Endodermal cell (in vitro differentiated cells): ENCODE measurements around the gene EXOSC9. TPM values are rescaled to one million over a fixed set of nuclear protein-coding genes. Genes with fewer than 3 reads are reported as not detected.

ENCODE experiments used
- DNase-seq: peaks from one replicate; pipeline ENCODE4 v3.0.0-alpha.2; 2017
- H3K27ac ChIP-seq: 2 replicates; pipeline ENCODE4 v1.5.1; 2013; ENCODE audit warnings: mild to moderate bottlenecking, low read depth, low read length, moderate library complexity
- H3K27me3 ChIP-seq: 2 replicates; pipeline ENCODE4 v1.6.1; 2013; ENCODE audit warnings: mild to moderate bottlenecking, low read length, moderate library complexity; ENCODE audit not compliant: insufficient read depth, control insufficient read depth, poor library complexity, severe bottlenecking
- H3K36me3 ChIP-seq: 2 replicates; pipeline ENCODE4 v1.7.0; 2013; ENCODE audit warnings: mild to moderate bottlenecking, low read length, moderate library complexity; ENCODE audit not compliant: control insufficient read depth, insufficient read depth
- H3K4me1 ChIP-seq: one replicate; pipeline ENCODE4 v1.7.0; 2013; ENCODE audit warnings: low read length; ENCODE audit not compliant: control insufficient read depth, insufficient read depth
- H3K4me3 ChIP-seq: 2 replicates; pipeline ENCODE4 v1.5.1; 2013; ENCODE audit warnings: mild to moderate bottlenecking, low read length, moderate library complexity
- H3K9ac ChIP-seq: 2 replicates; pipeline ENCODE4 v1.6.1; 2013; ENCODE audit warnings: mild to moderate bottlenecking, low read length, moderate library complexity; ENCODE audit not compliant: poor library complexity, severe bottlenecking; ENCODE audit errors: extremely low read depth
- H3K9me3 ChIP-seq: 2 replicates; pipeline ENCODE4 v1.6.1; 2013; ENCODE audit warnings: mild to moderate bottlenecking, low read length, moderate library complexity; ENCODE audit not compliant: control insufficient read depth
- H3K27ac Mint-ChIP-seq: 2 replicates; pipeline ENCODE4 v1.8.0; 2020; ENCODE audit warnings: mixed read lengths
- H3K27me3 Mint-ChIP-seq: 2 replicates; pipeline ENCODE4 v1.8.0; 2021; ENCODE audit warnings: mild to moderate bottlenecking, mixed read lengths; ENCODE audit not compliant: insufficient read depth
- H3K36me3 Mint-ChIP-seq: 2 replicates; pipeline ENCODE4 v1.8.0; 2020; ENCODE audit warnings: low read depth, mixed read lengths
- H3K4me1 Mint-ChIP-seq: 2 replicates; pipeline ENCODE4 v1.8.0; 2020; ENCODE audit warnings: mixed read lengths
- H3K4me3 Mint-ChIP-seq: 2 replicates; pipeline ENCODE4 v1.8.0; 2020; ENCODE audit warnings: mild to moderate bottlenecking, moderate library complexity, mixed read lengths
- H3K9me3 Mint-ChIP-seq: 2 replicates; pipeline ENCODE4 v1.8.0; 2020; ENCODE audit warnings: mild to moderate bottlenecking, mixed read lengths
- CTCF ChIP-seq: fragments of 200-600 bp; sonication (generic); conservative IDR thresholded peaks from 2 replicates; pipeline ENCODE4 v1.5.0; 2021; ENCODE audit warnings: antibody characterized with exemption, mild to moderate bottlenecking
- WGBS, 2 experiments: methylation state at CpG; one replicate each; pipeline versions ENCODE4 v1.1.5 to v1.1.7; 2013; ENCODE audit warnings: missing lambda C conversion rate in 2 of 2, mixed read lengths in 1 of 2; ENCODE audit not compliant: insufficient coverage in 1 of 2, insufficient read length in 1 of 2; 5-methylcytosine and 5-hydroxymethylcytosine counted together
- total RNA-seq, 2 donors: library from RNA; stranded (reverse); fragmentation: NEBNext Ultra II Directional in 1 of 2; extraction: Animal tissue kit (Norgen Biotek cat#: 25700) in 1 of 2; gene quantifications; 2 replicates in 1 of 2; 3 replicates in 1 of 2; pipeline ENCODE4 v1.2.1, GENCODE V29; 2021

EXOSC9 gene
- total RNA-seq, 2 donors from 2014 or later, result 47.9 to 69.0 TPM

GRCh38 chr4:121783210-121783609, 17.9 kb upstream of the EXOSC9 start:
- no peak for TF ChIP-seq CTCF
- no peak overlapping the region for H3K4me3 Mint-ChIP-seq
- no peaks in the 10 kb centered on the region for H3K36me3 ChIP-seq
- no peaks in the 10 kb centered on the region for H3K36me3 Mint-ChIP-seq
- no peak overlapping the region for H3K27ac ChIP-seq
- no peaks in the 10 kb centered on the region for H3K9me3 Mint-ChIP-seq
- H3K27me3 Mint-ChIP-seq, result peaks cover 9% of the 10 kb centered on the region
- no peak for DNase-seq
- no peak overlapping the region for H3K4me3 ChIP-seq
- no peaks in the 10 kb centered on the region for H3K4me1 Mint-ChIP-seq
- H3K27ac Mint-ChIP-seq, result no peak overlapping the region
- no peaks in the 10 kb centered on the region for H3K9me3 ChIP-seq
- no peaks in the 10 kb centered on the region for H3K27me3 ChIP-seq
- WGBS, 2 experiments, result 76 to 80% methylated on average over 1 of the region's 1 CpG
- H3K9ac ChIP-seq, result no peak overlapping the region
- no peaks in the 10 kb centered on the region for H3K4me1 ChIP-seq

GRCh38 chr4:121784401-121784800, 16.7 kb upstream of the EXOSC9 start:
- Mint-ChIP-seq H3K9me3 (no peaks in the 10 kb centered on the region), H3K27ac (no peak overlapping the region), H3K36me3 (no peaks in the 10 kb centered on the region), H3K4me3 (no peak overlapping the region), H3K27me3 (peaks cover 9% of the 10 kb centered on the region), H3K4me1 (no peaks in the 10 kb centered on the region)
- Histone ChIP-seq H3K9ac (no peak overlapping the region), H3K36me3 (no peaks in the 10 kb centered on the region), H3K4me3 (no peak overlapping the region), H3K4me1 (no peaks in the 10 kb centered on the region), H3K9me3 (no peaks in the 10 kb centered on the region), H3K27me3 (no peaks in the 10 kb centered on the region), H3K27ac (no peak overlapping the region)
- WGBS, 2 experiments, result 100% methylated on average over 1 of the region's 1 CpG; no CpG with 5 or more reads in 1 of the 2 experiments
- TF ChIP-seq CTCF, result no peak
- no peak for DNase-seq

DNA sequence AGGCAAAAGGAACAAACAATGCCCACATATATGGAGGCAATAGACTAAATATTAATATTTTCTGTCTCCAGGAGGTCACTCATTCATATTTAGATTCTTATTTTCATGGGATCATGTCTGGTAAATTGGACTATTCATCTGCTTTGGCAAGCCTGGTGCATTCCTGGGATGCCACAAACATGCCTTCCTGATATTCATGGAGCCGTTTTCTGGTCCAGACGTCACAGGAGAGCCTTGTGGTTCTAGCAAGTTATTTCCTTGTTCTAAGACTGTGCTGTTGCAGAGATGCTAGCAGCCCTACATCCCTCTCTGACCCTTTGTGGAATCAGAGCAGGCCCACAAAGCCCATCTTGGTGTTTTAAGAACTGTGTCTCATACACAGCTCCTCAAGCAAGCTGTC, 16.1 kb upstream of the EXOSC9 start:
- Mint-ChIP-seq H3K36me3 (no peaks in the 10 kb centered on the region), H3K4me1 (no peaks in the 10 kb centered on the region), H3K27me3 (peaks cover 9% of the 10 kb centered on the region), H3K4me3 (no peak overlapping the region), H3K9me3 (no peaks in the 10 kb centered on the region), H3K27ac (no peak overlapping the region)
- no peaks in the 10 kb centered on the region for H3K27me3 ChIP-seq
- H3K4me1 ChIP-seq, result no peaks in the 10 kb centered on the region
- no peak overlapping the region for H3K9ac ChIP-seq
- no peak overlapping the region for H3K4me3 ChIP-seq
- no peak overlapping the region for H3K27ac ChIP-seq
- no peak for DNase-seq
- WGBS, 2 experiments, result 76 to 96% methylated on average over 2 of the region's 2 CpGs
- H3K9me3 ChIP-seq, result no peaks in the 10 kb centered on the region
- no peaks in the 10 kb centered on the region for H3K36me3 ChIP-seq
- no peak for TF ChIP-seq CTCF
